HG02840 (cell line): Measurements from ENCODE around the gene MGARP.
"Not testable (repeated sequence)": the region's sequence is repeated elsewhere in the genome, so short reads cannot be mapped to it uniquely, and the experiment has no call there.

Source experiments
- ATAC-seq: cut with Tn5 transposase; IDR thresholded peaks from one replicate; pipeline ENCODE4 v1.9.1; 2021; ENCODE audit warnings: mild to moderate bottlenecking, moderate library complexity, moderate number of reproducible peaks; ENCODE audit not compliant: unreplicated experiment, low FRiP score

Gene MGARP

GRCh38 chr4:139297001-139297410 is 17.0 kb upstream of the MGARP start:
- ATAC-seq, result no peak

DNA sequence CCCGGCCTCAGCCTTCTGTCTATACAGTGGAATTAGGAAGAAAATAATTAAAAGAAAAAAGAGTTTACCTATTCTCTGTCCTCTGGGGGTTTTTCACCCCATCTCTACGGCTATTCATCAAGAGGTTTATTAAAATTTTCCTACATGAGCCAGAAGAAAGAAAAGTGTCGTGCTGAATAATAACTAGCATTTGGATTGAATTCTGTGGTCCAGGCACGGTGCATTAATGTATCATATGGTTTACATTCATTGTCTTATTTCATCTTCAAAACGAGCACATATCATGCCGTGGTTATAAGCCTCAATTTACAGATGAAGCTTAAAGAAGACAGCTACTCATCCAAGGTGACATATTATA is 15.9 kb upstream of the MGARP start:
- ATAC-seq, result no peak

GRCh38 chr4:139295206-139295941 is 15.3 kb upstream of the MGARP start:
- peak; percentile 96 for ATAC-seq

- no peak for ATAC-seq
Measured at GRCh38 chr4:139286186-139286698, 6.2 kb upstream of the MGARP start.

DNA sequence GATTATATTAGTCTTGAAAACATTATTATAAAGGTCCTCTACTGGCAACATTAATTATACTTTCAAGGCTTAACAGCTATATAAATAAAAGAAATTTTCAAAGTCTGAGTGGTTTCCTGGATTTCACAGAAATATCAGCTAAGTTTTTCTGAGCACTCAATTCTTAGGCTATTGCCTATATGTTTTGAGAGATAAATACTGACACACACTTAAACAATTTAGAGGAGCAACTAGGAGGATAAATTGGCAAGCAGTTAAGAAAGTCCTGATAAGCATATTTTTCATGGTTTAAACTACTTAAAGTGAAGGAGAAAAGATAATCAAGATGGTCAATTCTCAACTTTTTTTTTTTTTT is 2.7 kb upstream of the MGARP start:
- ATAC-seq, result no peak

DNA sequence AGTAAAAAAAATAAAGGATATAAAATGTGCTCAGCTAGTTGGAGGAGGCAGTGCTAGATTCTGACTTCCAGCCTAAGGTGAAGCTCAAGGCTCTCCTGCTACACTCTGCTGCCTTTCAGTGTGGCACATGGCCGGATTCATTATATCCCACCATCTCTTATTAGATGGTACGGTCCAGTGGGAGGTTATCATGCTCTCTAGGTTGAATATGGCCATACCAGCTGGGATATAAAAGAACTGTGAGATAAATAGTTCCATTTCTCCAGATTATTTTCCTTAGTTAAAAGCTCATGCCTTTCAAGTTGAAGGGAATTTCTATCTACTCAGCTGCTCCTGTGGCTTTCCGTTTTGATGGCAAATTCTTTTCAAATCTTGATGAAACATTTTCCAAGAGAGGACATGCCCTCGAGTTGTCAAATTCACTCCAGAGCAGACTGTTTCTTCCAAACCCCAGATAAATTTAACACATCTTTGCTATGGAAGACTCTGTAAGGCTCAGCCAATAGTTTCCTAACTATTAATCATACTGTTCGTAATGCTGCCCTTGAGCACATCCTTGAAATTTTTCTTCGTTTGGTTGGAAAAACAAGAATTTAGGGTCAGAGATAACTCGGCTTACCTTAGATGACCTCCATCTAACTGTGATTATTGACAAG is 2.2 kb upstream of the MGARP start:
- ATAC-seq, result no peak

DNA sequence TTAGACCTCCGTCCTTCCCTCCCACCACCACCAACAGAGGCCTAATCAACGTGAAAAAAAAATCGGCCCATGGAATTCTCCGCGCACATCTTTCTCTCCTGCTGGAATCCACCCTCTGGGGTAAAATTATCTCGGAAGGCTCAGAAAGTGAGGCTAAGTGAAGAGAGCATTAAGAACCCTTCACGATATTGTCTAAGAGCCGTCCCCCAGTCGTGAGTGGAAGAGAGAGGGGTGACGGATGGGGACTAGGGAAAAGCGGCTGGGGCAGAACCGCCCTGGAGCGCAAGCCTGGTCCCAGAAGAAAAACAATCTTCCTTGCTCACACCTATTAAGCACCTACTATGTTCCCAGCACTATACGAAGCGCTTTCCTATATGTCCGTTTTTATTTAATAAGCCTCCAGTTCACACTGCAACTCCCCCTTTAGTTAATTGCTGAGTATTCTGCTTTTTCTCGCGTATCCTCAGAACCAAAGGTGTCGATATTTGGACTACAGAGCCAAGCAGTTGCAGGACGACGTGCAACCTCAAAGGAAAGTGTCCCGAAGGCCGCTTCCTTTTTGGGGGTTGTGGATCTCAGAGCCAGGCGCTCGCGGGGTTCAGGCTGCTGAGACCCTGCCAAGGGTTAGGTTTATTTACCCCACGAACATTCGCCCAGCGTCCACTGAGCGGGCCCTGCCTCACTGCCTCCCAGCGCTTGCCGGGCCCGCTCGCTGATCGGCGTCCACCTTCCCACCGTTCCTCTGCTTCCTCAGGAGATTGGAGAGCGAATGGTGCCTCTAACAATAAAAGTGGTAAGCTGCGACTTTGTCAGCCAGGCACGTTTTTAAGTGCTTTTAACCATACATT is 889 bp downstream of the MGARP start:
- no peak for ATAC-seq

GRCh38 chr4:139278485-139278884 is 1.5 kb downstream of the MGARP start:
- no peak for ATAC-seq

GRCh38 chr4:139275281-139275735 is 4.7 kb downstream of the MGARP start:
- ATAC-seq, result no peak

- ATAC-seq, result no peak
Measured at GRCh38 chr4:139274790-139275189, 5.2 kb downstream of the MGARP start.

DNA sequence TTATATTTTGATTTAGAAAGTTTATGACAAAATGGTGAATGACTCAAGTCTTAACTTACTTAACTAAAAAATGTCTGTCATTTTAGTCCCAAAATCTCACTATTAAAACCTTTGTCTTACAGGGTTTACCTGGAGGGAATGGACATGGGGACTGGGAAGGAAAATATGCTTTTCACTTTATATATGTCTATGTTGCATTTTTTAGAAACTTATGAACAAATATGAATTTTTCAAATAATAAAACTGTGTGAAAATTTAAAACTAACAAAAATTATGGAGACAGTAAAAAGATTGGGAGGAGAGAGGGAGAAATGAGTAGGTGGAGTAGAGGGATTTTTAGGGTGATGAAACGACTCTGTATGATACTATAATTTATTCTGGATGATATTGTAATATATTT is 6.2 kb downstream of the MGARP start:
- no peak for ATAC-seq

DNA sequence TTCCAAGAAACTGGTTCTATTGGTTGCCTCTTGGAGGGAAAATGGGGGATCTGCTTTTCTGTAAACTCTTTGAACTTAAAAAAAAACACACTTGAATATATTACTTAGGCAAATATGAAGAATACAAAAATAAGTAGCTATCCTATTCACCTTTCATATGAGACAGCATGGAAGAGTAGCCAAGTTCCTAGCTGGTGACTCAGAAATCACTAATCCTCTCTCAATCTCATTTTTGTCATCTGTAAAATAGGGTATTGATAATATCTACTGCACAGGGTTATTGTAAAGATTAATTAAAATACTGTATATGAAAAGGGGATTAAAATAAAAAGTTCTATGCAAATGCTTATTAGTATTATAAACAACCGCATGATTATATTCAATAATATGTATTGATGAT is 12.7 kb downstream of the MGARP start:
- no peak for ATAC-seq

DNA sequence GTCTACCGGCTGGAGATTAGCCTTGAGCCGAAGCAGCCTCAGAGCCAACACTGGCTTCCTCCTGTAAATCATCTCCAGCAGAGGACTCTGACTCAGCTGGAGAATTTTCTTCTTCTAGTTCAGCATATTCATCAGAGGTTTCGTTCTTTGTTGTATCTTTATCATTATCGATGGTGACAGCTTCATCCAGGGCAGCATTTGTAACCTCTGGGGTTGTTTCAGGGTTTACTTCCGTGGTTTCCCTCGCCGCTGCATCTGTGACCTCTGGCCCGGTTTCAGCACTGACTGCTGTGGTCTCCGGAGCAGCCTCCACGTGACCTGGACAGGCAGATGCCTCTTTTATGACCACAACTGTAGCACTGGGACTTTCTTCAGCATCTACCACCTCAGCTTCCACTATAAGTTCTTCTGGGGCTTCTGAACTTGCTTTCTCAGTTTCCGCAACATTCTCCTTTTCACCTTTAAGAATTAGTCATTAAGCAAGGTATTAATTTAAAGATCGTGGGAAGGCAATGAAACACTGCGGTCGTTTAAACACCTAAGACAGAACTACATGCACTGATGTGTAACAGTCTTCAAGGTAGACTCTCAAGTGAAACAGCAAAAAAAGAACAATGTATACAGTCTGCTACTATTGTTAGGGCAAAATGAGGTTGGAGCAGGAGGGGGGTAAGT is 13.3 kb downstream of the MGARP start:
- ATAC-seq, result peak; percentile 98

GRCh38 chr4:139266208-139266582 is 13.8 kb downstream of the MGARP start:
- ATAC-seq, result peak; percentile 1

DNA sequence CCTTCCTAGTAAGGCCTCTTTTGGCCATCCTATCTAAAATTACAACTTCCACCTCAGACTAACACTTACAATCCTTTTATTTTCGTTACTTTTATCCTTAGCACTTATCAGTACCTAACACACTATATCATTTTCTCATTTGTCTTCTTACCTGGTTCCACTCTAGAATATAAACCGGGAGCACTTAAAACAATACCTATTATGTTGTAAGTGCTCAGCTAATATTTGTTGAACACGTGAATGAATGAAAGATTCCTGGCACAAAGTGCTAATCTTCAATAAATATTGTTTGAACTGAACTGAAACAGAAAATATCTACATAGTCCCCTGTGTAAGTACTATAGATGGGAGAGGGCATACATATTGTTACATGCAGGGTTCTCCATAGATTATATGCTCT is 14.4 kb downstream of the MGARP start:
- ATAC-seq, result no peak

- no peak for ATAC-seq
Measured at GRCh38 chr4:139256349-139256748, 23.7 kb downstream of the MGARP start.

- not testable (repeated sequence) for ATAC-seq
Measured at GRCh38 chr4:139255581-139255980, 24.4 kb downstream of the MGARP start.

- ATAC-seq, result no peak
Measured at GRCh38 chr4:139253713-139254112, 26.3 kb downstream of the MGARP start.

DNA sequence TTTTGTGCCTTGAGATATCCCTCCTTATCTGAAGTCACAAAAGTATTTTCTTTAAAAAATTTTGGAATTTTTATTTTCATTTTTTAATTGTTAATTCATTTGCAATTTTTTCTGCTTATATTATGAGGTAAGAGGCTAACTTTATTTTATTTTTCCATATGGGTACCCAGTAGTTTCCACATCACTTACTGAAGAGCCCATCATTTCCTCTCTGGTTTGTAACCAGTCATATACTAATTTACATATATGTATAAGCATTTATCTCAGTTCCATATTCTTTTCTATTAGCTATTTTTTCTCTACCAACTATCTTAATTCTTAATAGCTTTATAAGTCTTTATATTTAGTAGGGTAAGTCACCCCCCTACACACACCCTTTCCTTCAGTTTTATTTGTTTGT is 27.0 kb downstream of the MGARP start:
- ATAC-seq, result no peak

DNA sequence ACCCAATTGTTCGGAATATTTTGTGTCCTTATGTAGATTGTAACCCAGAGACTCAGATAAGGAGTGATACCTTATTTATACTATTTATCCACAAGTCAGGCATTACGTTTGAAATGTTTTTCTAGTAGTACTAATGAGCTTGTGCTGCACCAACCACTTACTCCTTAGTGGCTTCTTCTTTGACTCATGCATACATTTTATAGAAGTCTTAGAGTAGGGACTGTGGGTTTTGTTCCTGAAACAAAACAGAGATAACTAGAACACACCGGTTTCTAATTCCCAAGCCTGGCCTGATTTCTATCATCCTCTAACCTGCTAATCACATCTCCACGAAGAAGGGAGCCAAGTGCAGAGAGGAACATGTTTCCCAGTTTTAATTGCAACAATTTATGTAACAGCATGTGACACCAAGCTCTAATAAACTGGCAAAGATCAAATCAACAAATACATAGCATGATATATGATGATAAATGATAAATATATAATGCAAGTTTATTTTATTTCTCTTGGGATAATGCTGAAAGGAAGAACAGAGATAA is 32.3 kb downstream of the MGARP start:
- ATAC-seq, result no peak
